H9 (cell line): ENCODE data around the gene LRRC26. TPM values are rescaled to one million over a fixed set of nuclear protein-coding genes. Genes with fewer than 3 reads are reported as not detected.

Experiments
- DNase-seq: peaks from one replicate; pipeline ENCODE4 v3.0.0-alpha.2; 2017
- H2AFZ ChIP-seq: one replicate; pipeline ENCODE4 v1.6.1; 2013; ENCODE audit warnings: mild to moderate bottlenecking, low read length, control low read depth, moderate library complexity
- H2AK5ac ChIP-seq: 2 replicates; pipeline ENCODE4 v1.6.1; 2013; ENCODE audit warnings: low read length, control low read depth, mixed read lengths; ENCODE audit not compliant: insufficient read length
- H2BK120ac ChIP-seq: one replicate; pipeline ENCODE4 v1.6.1; 2013; ENCODE audit warnings: low read depth, mild to moderate bottlenecking, low read length, control low read depth, inconsistent platforms; ENCODE audit not compliant: poor library complexity, severe bottlenecking
- H2BK12ac ChIP-seq: 2 replicates; pipeline ENCODE4 v1.6.1; 2013; ENCODE audit warnings: low read length, control low read depth, mixed read lengths, low read depth; ENCODE audit not compliant: insufficient read length
- H2BK15ac ChIP-seq: 2 replicates; pipeline ENCODE4 v1.6.1; 2013; ENCODE audit warnings: low read depth, low read length, control low read depth
- H2BK20ac ChIP-seq: one replicate; pipeline ENCODE4 v1.6.1; 2013; ENCODE audit warnings: low read depth, mild to moderate bottlenecking, low read length, control low read depth, inconsistent platforms; ENCODE audit not compliant: poor library complexity, severe bottlenecking
- H2BK5ac ChIP-seq: 2 replicates; pipeline ENCODE4 v1.6.1; 2013; ENCODE audit warnings: low read length, control low read depth, mixed read lengths; ENCODE audit not compliant: insufficient read length
- H3K14ac ChIP-seq: 2 replicates; pipeline ENCODE4 v1.6.1; 2013; ENCODE audit warnings: low read length, control low read depth; ENCODE audit not compliant: insufficient read depth
- H3K18ac ChIP-seq: 2 replicates; pipeline ENCODE4 v1.6.1; 2013; ENCODE audit warnings: low read depth, mild to moderate bottlenecking, mixed read lengths, low read length, control low read depth; ENCODE audit not compliant: insufficient read length
- H3K23ac ChIP-seq: 2 replicates; pipeline ENCODE4 v1.6.1; 2013; ENCODE audit warnings: low read length, control low read depth, mixed read lengths, low read depth; ENCODE audit not compliant: insufficient read length
- H3K23me2 ChIP-seq: 2 replicates; pipeline ENCODE4 v1.6.1; 2013; ENCODE audit warnings: low read depth, mild to moderate bottlenecking, mixed read lengths, low read length, control low read depth; ENCODE audit not compliant: insufficient read length, poor library complexity, severe bottlenecking
- H3K27ac ChIP-seq: 2 replicates; pipeline ENCODE4 v1.5.1; 2013; ENCODE audit warnings: low read length, control low read depth, mixed read lengths, low read depth; ENCODE audit not compliant: insufficient read length
- H3K27me3 ChIP-seq: 2 replicates; pipeline ENCODE4 v1.6.1; 2013; ENCODE audit warnings: low read length, control low read depth, inconsistent platforms; ENCODE audit not compliant: insufficient read depth
- H3K4ac ChIP-seq: 2 replicates; pipeline ENCODE4 v1.6.1; 2013; ENCODE audit warnings: low read depth, mild to moderate bottlenecking, control low read depth, inconsistent platforms, low read length, moderate library complexity
- H3K4me1 ChIP-seq: 2 replicates; pipeline ENCODE4 v1.6.1; 2013; ENCODE audit warnings: low read length, control low read depth, inconsistent platforms; ENCODE audit not compliant: insufficient read depth
- H3K4me2 ChIP-seq: 2 replicates; pipeline ENCODE4 v1.6.1; 2013; ENCODE audit warnings: low read length, control low read depth, mixed read lengths; ENCODE audit not compliant: insufficient read length, insufficient read depth
- H3K56ac ChIP-seq: 2 replicates; pipeline ENCODE4 v1.6.1; 2013; ENCODE audit warnings: low read depth, mild to moderate bottlenecking, mixed read lengths, low read length, control low read depth; ENCODE audit not compliant: insufficient read length
- H3K79me1 ChIP-seq: 2 replicates; pipeline ENCODE4 v1.6.1; 2013; ENCODE audit warnings: low read depth, mild to moderate bottlenecking, moderate library complexity, low read length, control low read depth, inconsistent platforms; ENCODE audit not compliant: insufficient read depth, poor library complexity, severe bottlenecking
- H3K79me2 ChIP-seq: 2 replicates; pipeline ENCODE4 v1.6.1; 2013; ENCODE audit warnings: low read length, control low read depth, inconsistent platforms; ENCODE audit not compliant: insufficient read depth
- H3K9ac ChIP-seq: 2 replicates; pipeline ENCODE4 v1.6.1; 2013; ENCODE audit warnings: low read length, control low read depth, mixed read lengths; ENCODE audit not compliant: insufficient read length; ENCODE audit errors: extremely low read depth
- H3K9me3 ChIP-seq: one replicate; pipeline ENCODE4 v1.6.1; 2013; ENCODE audit warnings: low read depth, low read length, inconsistent platforms; ENCODE audit not compliant: control insufficient read depth
- H3T11ph ChIP-seq: one replicate; pipeline ENCODE4 v1.6.1; 2013; ENCODE audit warnings: mild to moderate bottlenecking, low read length, control low read depth, inconsistent platforms
- H4K20me1 ChIP-seq: one replicate; pipeline ENCODE4 v1.6.1; 2013; ENCODE audit not compliant: control insufficient read depth, insufficient read length, insufficient read depth
- H4K5ac ChIP-seq: 2 replicates; pipeline ENCODE4 v1.6.1; 2013; ENCODE audit warnings: low read depth, mild to moderate bottlenecking, mixed read lengths, low read length, control low read depth; ENCODE audit not compliant: insufficient read length
- H4K8ac ChIP-seq: replicated peaks from 2 replicates; pipeline ENCODE4 v1.6.1; 2013; ENCODE audit warnings: low read length, control low read depth, mixed read lengths, low read depth; ENCODE audit not compliant: insufficient read length
- H4K91ac ChIP-seq: 2 replicates; pipeline ENCODE4 v1.6.1; 2013; ENCODE audit warnings: low read depth, mild to moderate bottlenecking, moderate library complexity, mixed read lengths, low read length, control low read depth; ENCODE audit not compliant: insufficient read length
- H3K27ac Mint-ChIP-seq, 3 experiments: 2 replicates in 2 of 3; 3 replicates in 1 of 3; pipeline ENCODE4 v1.8.0; 2020 to 2021; ENCODE audit warnings: mixed read lengths in 3 of 3, mild to moderate bottlenecking in 1 of 3, moderate library complexity in 1 of 3
- H3K27me3 Mint-ChIP-seq: 2 replicates; pipeline ENCODE4 v1.8.0; 2021; ENCODE audit warnings: low read depth, mild to moderate bottlenecking, moderate library complexity, mixed read lengths
- H3K36me3 Mint-ChIP-seq, 3 experiments: 2 replicates in 2 of 3; 3 replicates in 1 of 3; pipeline ENCODE4 v1.8.0; 2020 to 2021; ENCODE audit warnings: low read depth in 3 of 3, mixed read lengths in 3 of 3; ENCODE audit not compliant: insufficient read depth in 1 of 3
- H3K4me1 Mint-ChIP-seq, 2 experiments: 2 replicates each; pipeline ENCODE4 v1.8.0; 2020; ENCODE audit warnings: mixed read lengths in 2 of 2
- H3K4me3 Mint-ChIP-seq, 2 experiments: 2 replicates in 1 of 2; 3 replicates in 1 of 2; pipeline ENCODE4 v1.8.0; 2020 to 2021; ENCODE audit warnings: mild to moderate bottlenecking in 2 of 2, mixed read lengths in 2 of 2, moderate library complexity in 1 of 2
- H3K9me3 Mint-ChIP-seq, 2 experiments: 2 replicates in 1 of 2; 3 replicates in 1 of 2; pipeline ENCODE4 v1.8.0; 2020; ENCODE audit warnings: mild to moderate bottlenecking in 2 of 2, mixed read lengths in 2 of 2, moderate library complexity in 1 of 2
- CTCF ChIP-seq: fragments of 200-600 bp; sonication (generic); conservative IDR thresholded peaks from 3 replicates; pipeline ENCODE4 v1.8.0; 2021; ENCODE audit warnings: antibody characterized with exemption, mild to moderate bottlenecking
- WGBS: extraction: QIAGEN DNeasy Blood & Tissue Kit; methylation state at CpG from one replicate; pipeline ENCODE4 v1.1.7; 2013; ENCODE audit warnings: missing lambda C conversion rate, low lambda C conversion rate, mixed read lengths; ENCODE audit not compliant: insufficient read length; ENCODE audit errors: extremely low coverage; 5-methylcytosine and 5-hydroxymethylcytosine counted together
- total RNA-seq: library from RNA; stranded (reverse); gene quantifications from 2 replicates; pipeline ENCODE4 v1.2.1, GENCODE V29; 2021

Gene LRRC26
- total RNA-seq, 1 experiment from 2014 or later, result 0.96 TPM

GRCh38 chr9:137167277-137167746 lies 2.5 kb downstream of the LRRC26 start:
- no peak overlapping the region for H3T11ph ChIP-seq
- H3K4me2 ChIP-seq, result no peak overlapping the region
- H2BK120ac ChIP-seq, result no peak overlapping the region
- Mint-ChIP-seq H3K27ac (no peak overlapping the region), H3K9me3 (no peaks in the 10 kb centered on the region; a peak in 1 of 5 replicates), H3K4me1 (peaks cover 3 to 9% of the 10 kb centered on the region in 2 experiments), H3K4me3 (no peak overlapping the region; a peak in 1 of 5 replicates), H3K36me3 (no peaks in the 10 kb centered on the region), H3K27me3 (peaks cover 91% of the 10 kb centered on the region)
- no peak overlapping the region for H2AFZ ChIP-seq
- H3K9me3 ChIP-seq, result no peaks in the 10 kb centered on the region
- H3K4me1 ChIP-seq, result no peaks in the 10 kb centered on the region
- no peak overlapping the region for H4K91ac ChIP-seq
- no peaks in the 10 kb centered on the region for H3K79me2 ChIP-seq
- H3K23me2 ChIP-seq, result peaks cover 13% of the 10 kb centered on the region
- no peak overlapping the region for H3K18ac ChIP-seq
- no peak overlapping the region for H3K56ac ChIP-seq
- no peak for TF ChIP-seq CTCF
- no peak overlapping the region for H3K14ac ChIP-seq
- peaks cover 39% of the 10 kb centered on the region; the same call in 1 of the 2 replicates for H3K27me3 ChIP-seq
- H2BK15ac ChIP-seq, result no peak overlapping the region
- peaks cover 2% of the 10 kb centered on the region for H4K20me1 ChIP-seq
- no peak overlapping the region for H3K23ac ChIP-seq
- H3K27ac ChIP-seq, result no peak overlapping the region
- H3K9ac ChIP-seq, result no peak overlapping the region
- no CpG with 5 or more reads among the region's 44 CpGs for WGBS
- H2BK20ac ChIP-seq, result no peak overlapping the region
- H2AK5ac ChIP-seq, result no peak overlapping the region
- no peak overlapping the region for H4K8ac ChIP-seq
- no peak overlapping the region for H2BK12ac ChIP-seq
- no peak overlapping the region for H3K4ac ChIP-seq
- no peak overlapping the region for H4K5ac ChIP-seq
- H2BK5ac ChIP-seq, result no peak overlapping the region
- no peaks in the 10 kb centered on the region for H3K79me1 ChIP-seq
- no peak for DNase-seq
